ENCODE measurements around the gene ZPBP2. TPM values are rescaled to one million over a fixed set of nuclear protein-coding genes. Genes with fewer than 3 reads are reported as not detected.

ZPBP2 gene
- total and polyA plus RNA-seq, 2 of the 13 experiments (the other 11 are each of a cell fraction or from before 2014, with no cell fraction given), result not detected

- peak; percentile 61 for TF ChIP-seq HNF1A (IDR thresholded peaks at IDR 0.05; ENCODE audit: low read depth)
- peak; percentile 27; the same call in 1 of the 2 replicates for TF ChIP-seq HNF1A (CRISPR knock-in tag; IDR thresholded peaks at IDR 0.05; ENCODE audit: borderline replicate concordance)
- TF ChIP-seq KAT7 (CRISPR knock-in tag; IDR thresholded peaks at IDR 0.05; ENCODE audit: borderline replicate concordance), result no peak
- no peak for TF ChIP-seq ZNF576 (CRISPR knock-in tag; IDR thresholded peaks at IDR 0.05)
Measured at GRCh38 chr17:39828443-39828842, 39.6 kb upstream of the ZPBP2 start (continued).

- H3K79me2 ChIP-seq (ENCODE audit: insufficient read depth, low read length), result no peaks in the 10 kb centered on the region
- H3K9ac ChIP-seq (ENCODE audit: insufficient read depth, low read depth, low read length), result no peak overlapping the region
- H3K27ac ChIP-seq (ENCODE audit: extremely low read length, insufficient read depth, low read length), result no peak overlapping the region
- no peak overlapping the region for H2AFZ ChIP-seq (ENCODE audit: low read length)
- in situ Hi-C loops (cut with HindIII; ENCODE audit: extremely low pct_ligation_motif_present, low pct_unique_long_range_greater_than_20kb) (no loop called here), intact Hi-C loops (cut with micrococcal nuclease; ENCODE audit: unreplicated experiment) (no loop called here)
- ChIA-PET CTCF (ENCODE audit: low intra/inter-chr PET ratio, low total read pairs) (no interaction called here), POLR2A (no interaction called here)
- TF ChIP-seq GMEB2 (CRISPR knock-in tag; IDR thresholded peaks at IDR 0.05; ENCODE audit: low read depth) (no peak), KDM6A (CRISPR knock-in tag; IDR thresholded peaks at IDR 0.05; ENCODE audit: low read depth) (no peak), ZSCAN5A (CRISPR knock-in tag; IDR thresholded peaks at IDR 0.05; ENCODE audit: borderline replicate concordance) (no peak), ZNF512B (CRISPR knock-in tag; IDR thresholded peaks at IDR 0.05; ENCODE audit: borderline replicate concordance) (no peak), ZNF432 (CRISPR knock-in tag; IDR thresholded peaks at IDR 0.05; ENCODE audit: borderline replicate concordance) (no peak), NONO (IDR thresholded peaks at IDR 0.05) (no peak), NONO (CRISPR knock-in tag; conservative IDR thresholded peaks at IDR 0.05) (no peak), NFE2L2 (IDR thresholded peaks at IDR 0.05; ENCODE audit: low read length) (peak; percentile 49; the same call in 1 of the 2 replicates)
- FAIRE-seq (no peak), ATAC-seq (no peak), DNase-seq (ENCODE audit: low spot score) (no peak)
- H3K4me1 ChIP-seq (ENCODE audit: insufficient read depth, low read length), result peaks cover 16% of the 10 kb centered on the region
- H3K27me3 ChIP-seq (ENCODE audit: control insufficient read depth in 1 of 2, insufficient read depth in 2 of 2, low read length in 2 of 2), result no peaks in the 10 kb centered on the region; a peak in 4 of 5 replicates
- H3K4me3 ChIP-seq (replicated peaks in 1 of 3; ENCODE audit: insufficient read depth in 1 of 3, low read depth in 2 of 3, low read length in 3 of 3), result no peak overlapping the region
- BruUV-seq (replicated peaks), result no TSS peak
- WGBS (ENCODE audit: low lambda C conversion rate), result 3% methylated on average over 2 of the region's 2 CpGs
- H3K4me2 ChIP-seq (ENCODE audit: low read depth, low read length), result no peak overlapping the region
- no peaks in the 10 kb centered on the region for H4K20me1 ChIP-seq (ENCODE audit: insufficient read depth, low read length)
- no peaks in the 10 kb centered on the region for H3K36me3 ChIP-seq (replicated peaks in 1 of 2; ENCODE audit: control insufficient read depth in 1 of 2, insufficient read depth in 2 of 2, low read length in 2 of 2)
- H3K9me3 ChIP-seq (ENCODE audit: low read length), result no peaks in the 10 kb centered on the region
Measured at GRCh38 chr17:39831588-39831987, 36.4 kb upstream of the ZPBP2 start.
